ENCODE results near the gene DPYD. TPM values are rescaled to one million over a fixed set of nuclear protein-coding genes. Genes with fewer than 3 reads are reported as not detected.

DPYD gene
- total and polyA plus RNA-seq, 10 of the 15 experiments (the other 5 are each of a cell fraction or from before 2014, with no cell fraction given), result 5.7 to 23.8 (median 10.2) TPM

DNA sequence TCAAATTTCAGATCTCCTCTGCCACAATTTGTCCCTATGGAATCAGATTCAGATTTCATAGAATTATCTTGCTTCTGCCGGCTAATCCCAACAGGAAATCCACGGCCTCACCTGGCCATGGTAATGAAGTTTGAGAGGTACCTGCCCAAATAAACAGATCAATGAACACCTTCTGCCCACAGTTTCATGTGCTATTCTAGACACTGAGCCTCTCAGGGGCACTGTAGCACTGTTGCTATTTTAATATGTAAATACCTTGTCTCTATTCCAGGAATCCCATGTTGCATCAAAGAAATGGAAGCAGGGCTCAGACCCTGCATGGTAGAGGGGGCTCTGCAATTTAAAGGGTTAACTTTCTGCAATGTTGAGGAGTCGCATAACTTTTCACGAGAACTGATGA, 606.1 kb downstream of the DPYD start (continued):
- no peak for TF ChIP-seq POLR2AphosphoS5 (IDR thresholded peaks at IDR 0.05; ENCODE audit: low read length)
- TF ChIP-seq, protein P1, sequence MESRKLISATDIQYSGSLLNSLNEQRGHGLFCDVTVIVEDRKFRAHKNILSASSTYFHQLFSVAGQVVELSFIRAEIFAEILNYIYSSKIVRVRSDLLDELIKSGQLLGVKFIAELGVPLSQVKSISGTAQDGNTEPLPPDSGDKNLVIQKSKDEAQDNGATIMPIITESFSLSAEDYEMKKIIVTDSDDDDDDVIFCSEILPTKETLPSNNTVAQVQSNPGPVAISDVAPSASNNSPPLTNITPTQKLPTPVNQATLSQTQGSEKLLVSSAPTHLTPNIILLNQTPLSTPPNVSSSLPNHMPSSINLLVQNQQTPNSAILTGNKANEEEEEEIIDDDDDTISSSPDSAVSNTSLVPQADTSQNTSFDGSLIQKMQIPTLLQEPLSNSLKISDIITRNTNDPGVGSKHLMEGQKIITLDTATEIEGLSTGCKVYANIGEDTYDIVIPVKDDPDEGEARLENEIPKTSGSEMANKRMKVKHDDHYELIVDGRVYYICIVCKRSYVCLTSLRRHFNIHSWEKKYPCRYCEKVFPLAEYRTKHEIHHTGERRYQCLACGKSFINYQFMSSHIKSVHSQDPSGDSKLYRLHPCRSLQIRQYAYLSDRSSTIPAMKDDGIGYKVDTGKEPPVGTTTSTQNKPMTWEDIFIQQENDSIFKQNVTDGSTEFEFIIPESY (IDR thresholded peaks at IDR 0.05), result no peak
- TF ChIP-seq IKZF1 (conservative IDR thresholded peaks at IDR 0.05), result no peak
- no peak for TF ChIP-seq NRF1 (conservative IDR thresholded peaks at IDR 0.05; ENCODE audit: low read depth, low read length)
- no peak for TF ChIP-seq LARP7 (IDR thresholded peaks at IDR 0.05)
- TF ChIP-seq POLR2AphosphoS2 (IDR thresholded peaks at IDR 0.05; ENCODE audit: low read depth, low read length), result no peak

DNA sequence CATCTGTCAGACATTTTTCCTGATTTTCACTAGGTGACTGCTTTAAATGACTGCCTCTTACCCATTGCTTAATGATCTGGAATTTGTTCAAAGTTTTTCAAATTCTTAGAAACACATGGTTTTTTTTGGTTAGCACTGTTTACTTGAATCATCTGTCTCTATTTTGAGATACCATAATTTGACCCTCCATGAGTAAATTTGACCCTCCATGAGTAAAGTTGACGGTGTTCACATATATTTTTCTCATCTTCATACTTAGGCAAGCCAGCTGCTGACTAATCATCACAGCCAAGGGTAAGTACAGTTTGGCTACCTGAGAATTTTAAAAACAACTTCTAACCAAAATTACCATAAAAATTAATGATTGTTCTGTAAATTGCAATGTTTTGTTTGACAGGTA, 612.7 kb downstream of the DPYD start:
- TF ChIP-seq, protein P2, sequence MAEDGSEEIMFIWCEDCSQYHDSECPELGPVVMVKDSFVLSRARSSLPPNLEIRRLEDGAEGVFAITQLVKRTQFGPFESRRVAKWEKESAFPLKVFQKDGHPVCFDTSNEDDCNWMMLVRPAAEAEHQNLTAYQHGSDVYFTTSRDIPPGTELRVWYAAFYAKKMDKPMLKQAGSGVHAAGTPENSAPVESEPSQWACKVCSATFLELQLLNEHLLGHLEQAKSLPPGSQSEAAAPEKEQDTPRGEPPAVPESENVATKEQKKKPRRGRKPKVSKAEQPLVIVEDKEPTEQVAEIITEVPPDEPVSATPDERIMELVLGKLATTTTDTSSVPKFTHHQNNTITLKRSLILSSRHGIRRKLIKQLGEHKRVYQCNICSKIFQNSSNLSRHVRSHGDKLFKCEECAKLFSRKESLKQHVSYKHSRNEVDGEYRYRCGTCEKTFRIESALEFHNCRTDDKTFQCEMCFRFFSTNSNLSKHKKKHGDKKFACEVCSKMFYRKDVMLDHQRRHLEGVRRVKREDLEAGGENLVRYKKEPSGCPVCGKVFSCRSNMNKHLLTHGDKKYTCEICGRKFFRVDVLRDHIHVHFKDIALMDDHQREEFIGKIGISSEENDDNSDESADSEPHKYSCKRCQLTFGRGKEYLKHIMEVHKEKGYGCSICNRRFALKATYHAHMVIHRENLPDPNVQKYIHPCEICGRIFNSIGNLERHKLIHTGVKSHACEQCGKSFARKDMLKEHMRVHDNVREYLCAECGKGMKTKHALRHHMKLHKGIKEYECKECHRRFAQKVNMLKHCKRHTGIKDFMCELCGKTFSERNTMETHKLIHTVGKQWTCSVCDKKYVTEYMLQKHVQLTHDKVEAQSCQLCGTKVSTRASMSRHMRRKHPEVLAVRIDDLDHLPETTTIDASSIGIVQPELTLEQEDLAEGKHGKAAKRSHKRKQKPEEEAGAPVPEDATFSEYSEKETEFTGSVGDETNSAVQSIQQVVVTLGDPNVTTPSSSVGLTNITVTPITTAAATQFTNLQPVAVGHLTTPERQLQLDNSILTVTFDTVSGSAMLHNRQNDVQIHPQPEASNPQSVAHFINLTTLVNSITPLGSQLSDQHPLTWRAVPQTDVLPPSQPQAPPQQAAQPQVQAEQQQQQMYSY (CRISPR knock-in tag; IDR thresholded peaks at IDR 0.05), result no peak
- TF ChIP-seq MYB (IDR thresholded peaks at IDR 0.05; ENCODE audit: borderline replicate concordance, low read depth, low read length), result no peak
- TF ChIP-seq SREBF2 (IDR thresholded peaks at IDR 0.05; ENCODE audit: low read length), result no peak
- no peak for TF ChIP-seq POLR2AphosphoS5 (IDR thresholded peaks at IDR 0.05; ENCODE audit: low read length)
- ChIA-PET POLR2A (no interaction called here), RAD21 (ENCODE audit: unreplicated experiment) (no interaction called here), SMC1A (ENCODE audit: uncharacterized antibody, unreplicated experiment) (interaction anchor here (1.4 kb wide), 1 partner anchor 9 kb away, joined by 3 read pairs; no protein-coding TSS in a partner anchor), CTCF (no interaction called here)
- Histone ChIP-seq H3K27me3 (replicated peaks in 1 of 2; ENCODE audit: control insufficient read depth in 2 of 2, insufficient read depth in 2 of 2, low read length in 1 of 2) (no peaks in the 10 kb centered on the region), H3K36me3 (ENCODE audit: control insufficient read depth in 2 of 2, insufficient read depth in 2 of 2, low read length in 1 of 2) (no peaks in the 10 kb centered on the region), H3K4me3 (no peak overlapping the region), H3K4me2 (ENCODE audit: control insufficient read depth, insufficient read depth) (no peak overlapping the region), H4K20me1 (ENCODE audit: control insufficient read depth, insufficient read depth) (no peaks in the 10 kb centered on the region), H3K79me2 (ENCODE audit: control insufficient read depth, insufficient read depth, low read length) (no peaks in the 10 kb centered on the region), H3K9me3 (replicated peaks; ENCODE audit: control insufficient read depth, insufficient read depth, low read length) (no peaks in the 10 kb centered on the region), H3K27ac (ENCODE audit: control insufficient read depth, insufficient read depth) (no peak overlapping the region), H3K9ac (ENCODE audit: control insufficient read depth, insufficient read depth, low read length) (no peak overlapping the region), H3K4me1 (ENCODE audit: control insufficient read depth, insufficient read depth, low read length) (no peaks in the 10 kb centered on the region), H2AFZ (ENCODE audit: control insufficient read depth, low read depth, low read length) (no peak overlapping the region)
- 0% methylated on average over 1 of the region's 1 CpG for WGBS (ENCODE audit: insufficient coverage, insufficient replicate concordance, low lambda C conversion rate, missing lambda C conversion rate)
- in situ Hi-C loops (cut with MboI) (no loop called here), intact Hi-C loops (cut with micrococcal nuclease; ENCODE audit: unreplicated experiment) (no loop called here)
- no TSS peak for BruUV-seq (replicated peaks)
- FAIRE-seq, result no peak
- no peak for ATAC-seq
- DNase-seq (ENCODE audit: low read depth, low spot score), result no peak

Measured in GM12878 (cell line).